HG03108 (cell line): Measurements from ENCODE around the gene LOX.
"Not testable (repeated sequence)": the region's sequence is repeated elsewhere in the genome, so short reads cannot be mapped to it uniquely, and the experiment has no call there.

Experiments used
- ATAC-seq: cut with Tn5 transposase; IDR thresholded peaks from one replicate; pipeline ENCODE4 v1.9.1; 2021; ENCODE audit warnings: moderate library complexity; ENCODE audit not compliant: unreplicated experiment

The LOX gene

DNA sequence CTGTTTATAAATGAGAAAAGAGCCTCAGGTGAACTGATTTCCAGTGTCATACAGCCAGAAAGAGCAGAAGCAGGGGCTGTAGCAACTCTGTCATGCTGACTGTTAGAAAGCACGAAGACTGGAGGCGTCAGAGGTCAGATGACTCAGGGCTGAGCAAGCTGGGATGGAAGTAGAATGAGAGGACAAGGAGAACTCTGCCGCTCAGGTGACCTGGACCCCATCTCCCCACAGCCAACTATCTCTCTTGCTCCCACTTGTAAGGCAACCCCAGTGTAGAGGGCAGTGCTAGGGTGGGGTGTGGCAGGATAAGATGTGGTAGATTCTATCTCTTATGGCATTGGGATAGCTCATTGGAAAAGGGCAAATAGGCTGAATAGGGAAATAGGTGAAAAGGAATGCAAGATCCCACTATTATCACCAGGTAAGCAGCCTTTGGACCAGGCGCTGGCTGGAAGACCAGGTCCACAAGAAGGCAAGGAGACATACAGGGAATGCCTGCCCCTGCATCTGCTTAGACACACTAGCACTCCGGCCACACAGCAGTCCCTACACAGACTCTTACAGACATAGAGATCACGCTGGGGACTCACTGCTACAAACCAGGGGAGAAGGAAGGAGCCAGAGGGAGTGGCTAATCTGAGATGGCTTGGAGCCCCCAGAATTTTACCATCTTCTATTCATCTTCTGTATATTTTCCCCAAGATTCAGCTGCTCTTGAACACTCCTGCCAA, 21.2 kb upstream of the LOX start:
- ATAC-seq: no peak

DNA sequence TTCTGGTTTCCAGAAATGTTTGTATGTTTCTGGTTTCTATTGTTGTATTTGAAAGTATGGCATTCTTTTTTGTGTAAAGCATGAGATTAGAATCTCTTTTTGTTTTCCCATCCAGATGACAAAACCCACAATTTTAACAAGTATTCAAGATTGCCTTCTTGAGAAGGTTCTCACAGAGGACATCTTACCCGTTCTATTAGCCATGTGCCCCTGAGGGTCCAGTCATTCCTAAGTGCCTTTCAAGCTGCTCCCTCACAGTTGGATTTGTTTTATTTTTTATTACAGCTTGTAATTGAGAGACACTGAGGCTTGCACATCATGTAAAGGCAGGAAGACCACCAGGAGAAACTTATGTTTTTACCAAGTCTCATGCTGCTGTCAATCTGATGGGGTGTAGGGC, 19.3 kb upstream of the LOX start:
- ATAC-seq: no peak

DNA sequence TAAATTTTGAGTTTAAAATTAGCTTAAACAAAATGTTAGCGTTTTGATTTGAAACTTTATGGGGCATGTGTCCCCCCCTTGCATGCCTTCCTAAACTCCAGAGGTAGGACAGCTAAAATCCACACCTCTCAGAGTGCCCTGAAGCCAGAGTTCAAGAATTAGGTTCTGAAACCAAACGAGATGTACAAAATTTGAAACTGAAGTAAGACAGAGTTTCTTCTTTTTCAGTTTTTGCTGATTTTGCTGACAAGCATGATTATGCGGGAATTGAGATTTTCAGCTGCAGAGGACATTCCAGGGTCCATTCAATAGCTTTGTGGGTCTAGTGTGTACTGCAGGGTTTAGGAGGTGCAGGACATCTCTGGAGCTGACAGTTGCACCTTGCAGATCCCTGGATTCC, 17.1 kb upstream of the LOX start:
- ATAC-seq: no peak

DNA sequence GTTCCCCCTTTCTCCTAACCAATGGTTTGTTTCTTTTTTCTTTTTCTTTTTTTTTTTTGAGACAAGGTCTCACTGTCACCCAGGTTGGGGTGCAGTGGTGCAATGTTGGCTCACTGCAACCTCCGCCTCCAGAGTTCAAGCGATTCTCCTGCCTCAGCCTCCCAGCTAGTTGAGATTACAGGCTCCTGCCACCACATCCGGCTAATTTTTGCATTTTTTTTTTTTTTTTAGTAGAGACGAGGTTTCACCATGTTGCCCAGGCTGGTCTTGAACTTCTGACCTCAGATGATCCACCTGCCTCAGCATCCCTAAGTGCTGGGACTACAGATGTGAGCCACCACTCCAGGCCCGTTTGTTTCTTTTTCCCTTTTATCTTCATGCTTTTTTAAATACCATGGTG, 16.2 kb upstream of the LOX start:
- ATAC-seq: not testable (repeated sequence)

DNA sequence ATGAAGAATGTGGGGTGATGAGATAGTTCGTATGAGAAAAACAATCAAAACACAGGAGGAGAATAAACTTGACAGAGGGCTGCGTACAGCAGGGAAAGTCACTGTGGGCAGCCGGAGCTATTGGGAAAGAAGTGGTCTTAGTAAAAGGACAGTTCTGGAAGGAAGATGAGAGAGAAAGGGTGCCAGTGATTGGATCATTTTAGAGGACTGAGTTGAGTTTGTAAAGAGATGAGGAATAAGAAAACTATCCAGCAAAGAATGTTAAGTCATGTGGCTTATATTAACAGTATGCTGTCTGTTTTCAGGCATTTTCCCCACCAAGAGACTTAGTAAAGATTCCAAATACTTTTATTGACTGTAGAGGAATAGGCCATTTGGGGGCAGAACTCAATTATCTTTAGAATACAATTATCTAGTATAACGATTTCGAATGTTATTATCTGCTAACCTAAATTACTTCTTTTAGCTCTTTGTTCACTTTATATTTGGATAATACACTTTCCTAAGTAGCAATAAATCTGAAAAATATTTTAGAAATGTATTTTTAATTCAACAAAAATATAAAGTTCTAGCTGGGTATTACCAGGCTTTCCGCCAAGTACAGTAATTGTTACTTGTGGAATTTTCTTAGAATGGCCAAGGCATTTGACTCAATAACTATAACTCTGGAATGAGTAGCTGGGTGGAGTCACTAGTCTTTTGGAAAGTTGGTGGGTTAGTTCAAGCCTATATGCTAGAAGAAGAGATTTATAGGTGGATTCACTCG, 15.5 kb upstream of the LOX start:
- no peak for ATAC-seq

DNA sequence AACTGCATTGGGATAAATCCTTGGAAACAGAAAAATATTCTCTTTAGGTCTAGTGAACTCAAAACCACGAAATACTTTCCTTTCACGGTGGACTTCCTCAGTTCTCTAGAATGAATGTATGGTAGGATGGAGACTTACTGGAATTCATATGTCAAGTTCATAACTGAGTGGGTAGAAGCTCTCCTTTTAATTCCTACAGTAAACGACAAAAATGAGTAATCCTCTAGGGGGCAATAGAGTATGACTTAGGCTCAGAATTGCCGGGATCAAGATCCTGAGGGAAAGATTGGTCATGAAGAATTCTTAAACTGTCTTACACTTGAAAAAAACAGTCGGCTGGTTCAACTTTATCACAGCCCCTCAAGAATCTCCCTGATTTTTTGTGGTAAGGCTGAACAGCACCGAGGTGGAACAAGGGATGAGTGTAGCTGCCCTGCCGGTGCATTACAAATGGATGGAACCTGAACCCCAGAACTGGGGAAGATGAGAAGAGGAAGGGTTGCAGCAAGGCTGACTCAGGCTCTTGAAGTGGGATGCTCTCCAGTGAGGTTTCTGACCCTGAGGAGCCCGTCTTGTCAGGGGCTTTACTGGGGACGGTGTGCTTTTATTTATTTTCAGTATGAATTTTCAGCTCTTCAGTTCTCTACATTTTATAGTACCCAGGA, 14.0 kb upstream of the LOX start:
- no peak for ATAC-seq

DNA sequence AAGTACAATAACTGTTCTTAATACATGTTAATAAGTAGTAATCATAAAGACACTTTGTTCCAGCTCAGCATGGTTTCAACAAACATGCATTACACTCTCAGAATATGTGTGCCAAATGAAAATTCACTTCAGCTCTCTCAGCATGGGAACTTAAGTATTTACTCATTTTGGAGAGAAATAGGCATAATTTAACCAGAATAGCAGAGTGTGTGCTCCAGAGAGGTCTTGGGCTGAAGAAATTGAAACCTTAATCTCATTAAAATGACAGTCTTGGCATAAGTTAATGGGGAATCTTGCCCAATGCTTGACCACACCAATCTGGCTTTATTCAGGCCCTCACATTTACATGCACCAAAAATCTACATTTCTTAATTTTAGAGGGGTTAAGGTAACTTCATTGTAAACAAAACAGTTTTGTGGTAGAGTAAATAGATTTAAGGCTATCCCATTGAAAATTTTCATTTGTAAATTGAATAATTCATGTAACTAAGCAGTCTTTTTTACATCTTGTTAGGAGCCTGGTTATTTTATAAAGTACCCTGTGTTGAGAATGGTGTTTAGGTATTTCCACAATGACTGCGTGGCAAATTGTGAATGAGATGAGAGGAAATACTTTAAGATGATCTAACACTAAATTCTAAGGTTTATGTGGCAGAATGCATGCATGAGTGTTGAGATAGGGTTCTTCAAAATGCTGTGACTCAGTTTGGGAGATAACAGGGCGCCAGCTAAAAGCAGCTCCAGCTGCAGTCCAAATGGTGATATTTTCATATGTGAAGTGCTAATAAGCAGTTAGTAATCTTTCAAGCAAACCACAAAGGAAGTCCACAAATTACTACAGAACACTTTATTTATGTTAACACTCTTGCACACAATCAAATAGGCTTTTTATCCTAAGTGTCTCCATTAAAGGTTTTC, 11.3 kb upstream of the LOX start:
- ATAC-seq: no peak

DNA sequence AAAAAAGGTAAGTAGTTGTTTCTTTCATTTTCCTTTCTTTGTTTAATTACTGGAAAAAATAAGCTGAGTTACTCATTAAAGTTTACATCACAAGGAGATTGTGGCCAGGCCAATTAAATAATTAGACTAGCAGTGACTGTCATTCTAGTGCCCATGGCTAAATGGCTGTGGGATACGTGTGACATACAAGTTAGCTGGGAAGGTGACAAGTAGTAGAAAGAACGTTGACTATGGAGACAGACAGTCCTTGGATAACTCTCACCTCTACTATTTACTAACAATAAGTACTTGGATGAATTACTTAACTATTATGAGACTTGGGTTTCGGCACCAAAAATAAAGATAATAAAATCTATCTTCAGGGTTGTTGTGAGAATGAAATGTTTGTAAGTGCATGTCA, 7.0 kb upstream of the LOX start:
- no peak for ATAC-seq

DNA sequence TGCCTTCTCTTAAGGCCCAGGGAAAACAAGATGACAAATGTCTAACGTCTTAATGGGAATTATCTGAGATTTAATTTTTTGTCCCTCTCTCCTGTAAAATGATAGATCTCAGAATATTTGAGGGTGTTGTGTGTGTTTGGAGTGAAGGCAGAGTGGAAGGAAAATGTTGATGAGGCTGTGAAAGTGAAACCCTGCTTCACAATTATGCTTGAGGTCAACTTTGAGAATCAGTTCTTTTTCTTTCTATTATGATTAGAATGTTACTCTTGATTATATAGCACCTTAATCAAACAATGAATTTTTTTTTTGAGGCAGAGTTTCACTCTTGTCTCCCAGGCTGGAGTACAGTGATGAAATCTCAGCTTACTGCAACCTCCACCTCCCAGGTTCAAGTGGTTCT, 5.5 kb upstream of the LOX start:
- no peak for ATAC-seq

DNA sequence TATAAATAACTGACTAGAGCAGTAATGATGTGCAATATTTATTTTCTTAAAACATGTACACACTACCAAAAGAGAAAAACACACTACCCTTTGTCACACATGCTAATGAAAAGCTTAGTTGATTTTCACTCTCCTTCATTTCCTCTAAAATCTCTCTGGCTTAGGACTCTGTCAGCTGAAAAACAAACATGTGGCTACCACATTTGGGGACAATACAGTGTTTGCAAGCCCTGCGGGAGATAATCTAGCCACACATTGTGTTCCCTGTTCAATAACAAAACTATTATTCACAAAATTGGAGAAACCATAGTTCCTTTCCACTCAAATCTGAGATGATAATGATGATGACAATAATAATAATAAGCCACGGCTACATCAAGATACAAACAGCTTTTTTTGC, 3.5 kb upstream of the LOX start:
- no peak for ATAC-seq

DNA sequence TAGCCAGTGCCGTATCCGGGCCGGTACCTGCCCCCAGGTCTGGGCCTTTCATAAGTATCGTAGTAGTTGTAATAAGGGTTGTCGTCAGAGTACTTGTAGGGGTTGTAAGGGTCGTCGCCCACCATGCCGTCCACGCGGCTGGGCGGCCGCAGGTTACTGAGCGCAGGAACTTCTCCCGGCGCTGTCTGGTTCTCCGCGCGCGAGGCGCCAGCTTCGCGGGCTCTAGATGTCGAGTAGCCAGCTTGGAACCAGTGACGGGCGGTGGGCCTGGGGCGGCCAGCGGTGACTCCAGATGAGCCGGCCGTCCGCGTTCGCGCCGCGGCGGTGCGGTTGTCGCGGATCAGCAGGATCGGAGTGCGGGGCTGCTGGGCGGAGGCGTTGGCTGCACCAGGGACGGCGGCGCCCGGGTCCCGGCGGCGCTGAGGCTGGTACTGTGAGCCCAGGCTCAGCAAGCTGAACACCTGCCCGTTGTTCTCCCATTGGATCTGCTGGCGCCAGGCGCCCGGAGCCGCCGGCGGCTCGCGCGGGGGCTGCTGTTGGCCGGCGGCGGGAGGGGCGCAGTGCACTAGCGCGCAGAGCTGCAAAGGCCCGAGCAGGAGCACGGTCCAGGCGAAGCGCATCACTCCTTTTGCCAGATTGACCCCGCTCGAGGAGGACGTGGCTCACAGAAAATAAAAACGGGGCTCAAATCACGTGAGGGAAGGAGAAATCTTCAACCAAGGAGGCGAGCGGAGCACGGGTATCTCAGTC, 518 bp downstream of the LOX start:
- ATAC-seq: no peak

DNA sequence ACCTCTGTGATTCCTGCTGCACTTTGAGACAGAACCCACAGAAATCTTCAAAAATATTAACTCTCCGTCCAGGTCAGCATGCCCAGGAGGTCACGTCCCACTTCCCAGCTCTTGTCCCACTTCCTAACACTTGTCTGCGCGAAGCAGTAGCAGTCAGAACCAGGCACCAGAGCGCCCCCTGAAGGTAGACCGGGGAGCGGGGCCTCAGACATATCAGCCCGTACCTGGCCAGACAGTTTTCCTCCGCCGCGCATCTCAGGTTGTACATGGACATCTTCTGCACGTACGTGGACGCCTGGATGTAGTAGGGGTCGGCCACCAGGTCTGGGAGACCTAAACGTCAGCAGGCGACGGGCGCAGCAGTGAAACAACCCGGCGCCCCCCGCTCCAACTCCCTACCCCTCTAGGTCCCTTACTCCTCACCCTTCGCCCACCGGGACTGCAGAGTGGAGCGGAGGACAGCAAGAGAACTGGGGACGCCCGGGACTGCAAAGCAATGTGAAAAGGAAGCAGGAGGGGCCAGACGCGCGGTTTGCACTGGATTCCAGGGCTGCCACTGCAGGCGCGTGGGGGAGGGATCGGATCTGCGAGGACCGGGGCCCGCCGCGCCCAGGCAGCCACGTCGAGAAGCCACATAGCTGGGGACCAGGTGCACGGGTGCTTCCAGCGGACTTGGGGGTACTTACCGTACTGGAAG, 1.2 kb downstream of the LOX start:
- ATAC-seq: no peak

DNA sequence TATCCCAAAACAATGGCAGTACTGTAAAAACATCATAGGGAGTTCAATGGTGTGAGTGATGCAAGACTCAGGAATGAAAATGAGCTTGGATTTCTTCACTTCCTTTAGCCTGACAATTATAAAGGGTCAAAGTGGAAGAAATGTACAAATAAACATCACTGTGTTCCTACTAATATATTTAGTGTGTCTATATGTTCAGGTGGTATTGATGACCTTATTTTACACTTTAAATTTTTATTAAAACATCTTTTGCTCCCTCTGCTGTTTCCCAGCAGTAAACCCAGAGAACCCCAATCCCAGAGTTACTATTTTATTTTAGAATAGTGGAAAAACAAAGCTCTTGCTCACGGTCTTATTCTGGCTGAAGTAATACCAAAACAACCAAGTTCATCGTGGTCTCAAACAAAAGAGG, 2.0 kb downstream of the LOX start:
- ATAC-seq: no peak

DNA sequence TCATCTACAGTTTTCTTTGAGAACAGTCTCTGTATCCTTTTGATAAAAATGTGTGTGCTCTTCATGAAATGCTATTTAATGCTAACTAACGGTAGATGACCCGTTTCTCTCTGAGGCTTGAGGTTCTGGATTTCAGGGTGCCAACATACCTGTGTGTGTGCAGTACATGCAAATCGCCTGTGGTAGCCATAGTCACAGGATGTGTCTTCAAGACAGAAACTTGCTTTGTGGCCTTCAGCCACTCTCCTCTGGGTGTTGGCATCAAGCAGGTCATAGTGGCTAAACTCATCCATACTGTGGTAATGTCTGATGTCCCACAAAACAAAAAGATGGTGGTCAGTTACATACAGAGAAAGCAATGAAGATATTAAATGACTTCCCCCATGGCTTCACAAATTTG, 4.2 kb downstream of the LOX start:
- ATAC-seq: no peak

DNA sequence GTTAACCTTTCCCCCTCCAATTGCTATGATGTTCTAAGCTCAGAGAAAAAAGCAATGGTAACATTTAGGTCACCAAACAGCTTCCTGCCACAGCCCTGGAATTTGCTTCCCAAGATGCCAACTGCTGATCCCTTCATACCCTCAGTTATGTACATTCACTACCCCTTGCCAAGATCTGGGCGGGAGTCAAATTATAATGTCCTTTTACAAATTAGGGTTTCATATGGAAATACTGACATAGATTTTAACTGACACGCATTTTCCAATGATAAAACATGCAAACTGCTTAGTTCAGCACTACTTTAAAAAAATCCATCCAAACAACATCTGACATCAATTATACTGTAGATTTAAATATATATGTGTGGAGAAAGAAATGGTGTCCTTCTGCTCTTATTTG, 5.0 kb downstream of the LOX start:
- ATAC-seq: no peak

DNA sequence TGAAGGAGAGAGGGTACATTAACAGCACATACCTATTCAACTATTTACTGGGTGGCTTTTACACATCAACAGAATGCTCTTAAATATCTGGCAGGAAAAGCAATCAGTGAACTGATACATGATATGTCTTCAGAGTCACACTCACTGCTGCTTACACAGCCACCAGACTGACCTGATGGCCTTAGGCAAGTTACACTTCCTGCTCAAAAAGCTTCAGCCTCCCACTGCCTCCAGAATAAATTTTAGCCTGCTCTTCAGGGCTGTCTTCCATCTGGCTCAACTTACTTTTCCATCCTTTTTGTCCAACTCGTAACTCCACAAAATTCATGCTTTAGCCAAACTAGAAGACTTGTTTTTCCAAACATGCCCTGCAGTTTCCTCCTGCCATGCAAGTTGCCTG, 10.7 kb downstream of the LOX start:
- no peak for ATAC-seq

DNA sequence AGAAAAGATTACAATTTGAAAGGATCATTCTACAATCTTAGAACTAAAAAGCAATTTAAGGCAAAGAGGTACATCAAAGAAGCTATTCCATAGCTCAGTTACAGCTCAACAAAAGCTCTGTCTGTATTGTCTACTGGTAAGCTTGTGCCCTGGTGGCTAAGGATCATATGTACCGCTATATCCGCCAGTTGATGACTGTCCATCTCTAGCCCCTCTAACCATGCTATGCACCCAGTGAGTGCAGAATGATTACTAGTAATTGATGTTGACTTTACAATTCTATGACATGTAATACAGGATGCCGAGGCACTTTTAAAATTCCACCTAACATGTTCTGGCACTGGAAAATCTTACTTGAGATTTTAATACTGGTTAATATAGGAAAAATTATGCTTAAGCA, 13.1 kb downstream of the LOX start:
- no peak for ATAC-seq

DNA sequence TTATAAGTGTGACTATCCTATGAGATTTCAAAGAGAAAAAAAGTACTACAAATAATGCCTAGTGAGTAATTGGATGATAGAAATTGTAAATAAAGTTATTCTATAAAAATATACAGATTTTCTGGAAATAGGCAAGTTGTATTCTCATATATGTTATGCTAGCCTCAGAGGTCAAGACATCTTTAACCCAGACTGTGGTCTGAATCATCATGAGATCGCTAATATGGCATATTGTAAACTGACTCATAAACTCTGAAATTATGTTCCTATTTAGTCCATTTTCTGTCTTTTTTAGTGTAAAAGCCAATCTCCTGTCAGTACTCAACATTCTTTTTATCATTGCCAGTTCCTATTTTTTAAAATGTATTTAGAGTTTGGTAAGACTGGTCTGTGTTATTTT, 14.2 kb downstream of the LOX start:
- no peak for ATAC-seq

DNA sequence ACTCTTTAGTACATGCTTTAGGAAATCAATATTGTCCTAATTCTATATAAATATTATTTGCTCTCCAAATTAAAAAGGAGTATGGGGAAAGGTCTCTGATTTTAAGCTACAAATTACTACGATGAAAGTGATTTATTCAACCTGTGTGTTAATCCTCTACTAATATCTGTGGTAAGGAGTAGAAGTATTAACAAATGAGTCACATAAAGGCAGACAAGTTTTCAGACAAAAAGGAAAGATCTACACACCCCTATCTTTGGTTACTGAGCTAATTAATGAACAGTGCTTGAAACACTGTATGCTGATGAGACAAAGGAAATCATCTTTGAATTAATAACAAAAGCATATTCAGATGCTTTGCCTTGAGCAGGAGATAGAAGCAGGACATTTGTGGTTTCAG, 15.9 kb downstream of the LOX start:
- no peak for ATAC-seq

DNA sequence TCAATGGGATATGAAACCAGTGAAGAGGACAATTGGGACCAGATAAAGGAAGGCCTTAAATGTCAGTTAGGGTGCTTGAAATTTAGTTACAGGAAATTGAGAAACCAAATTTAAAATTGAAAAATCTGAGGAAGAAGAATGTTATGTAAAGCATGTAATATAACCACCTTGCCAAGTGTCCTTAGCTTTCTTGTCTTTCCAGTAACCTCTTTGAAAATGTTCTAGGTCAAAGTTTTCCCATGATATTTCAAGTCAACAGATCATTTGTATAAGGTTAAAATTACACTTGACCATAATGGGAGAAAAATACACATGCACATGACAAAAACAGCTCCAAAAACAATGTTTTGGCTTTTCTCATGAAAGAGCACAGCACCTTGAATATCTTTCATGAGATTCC, 21.1 kb downstream of the LOX start:
- no peak for ATAC-seq
